ENCODE data around the gene NUBPL.
"Not testable (repeated sequence)": the region's sequence is repeated elsewhere in the genome, so short reads cannot be mapped to it uniquely, and the experiment has no call there.

NUBPL gene

DNA sequence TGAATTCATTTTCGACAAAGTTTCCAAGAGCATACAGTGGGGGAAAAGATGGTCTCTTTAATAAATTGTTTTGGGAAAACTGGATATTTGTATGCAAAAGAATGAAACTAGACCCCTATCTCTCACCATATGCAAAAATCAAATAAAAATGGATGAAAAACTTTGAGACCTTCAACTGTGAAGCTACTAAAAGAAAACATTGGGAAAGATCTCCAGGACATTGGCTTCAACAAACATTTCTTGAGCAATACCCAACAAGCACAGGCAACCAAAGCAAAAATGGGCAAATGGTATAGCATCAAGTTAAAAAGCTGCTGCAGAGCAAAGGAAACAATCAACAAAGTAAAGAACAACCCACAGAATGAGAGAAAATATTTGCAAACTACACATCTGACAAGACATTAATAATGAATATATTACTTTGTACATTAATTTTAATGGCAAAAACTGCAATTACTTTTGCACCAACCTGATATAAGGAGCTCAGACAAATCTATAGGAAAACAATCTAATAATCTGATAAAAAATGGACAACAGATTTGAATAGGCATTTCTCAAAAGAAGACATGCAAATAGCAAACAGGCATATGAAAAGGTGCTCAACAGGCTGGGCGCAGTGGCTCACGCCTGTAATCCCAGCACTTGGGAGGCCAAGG, 50.7 kb downstream of the NUBPL start:
- Histone ChIP-seq H3K14ac (ENCODE audit: low read length) (no peak overlapping the region), H2BK12ac (ENCODE audit: low read length) (no peak overlapping the region), H3K36me3 (ENCODE audit: control insufficient read depth in 1 of 2, insufficient read depth in 2 of 2, low read length in 2 of 2) (no peaks in the 10 kb centered on the region), H3K4me1 (ENCODE audit: control insufficient read depth in 1 of 2, insufficient read depth in 2 of 2, low read length in 2 of 2) (no peaks in the 10 kb centered on the region), H2AK5ac (ENCODE audit: low read length) (no peak overlapping the region), H3K79me2 (ENCODE audit: control insufficient read depth, insufficient read depth, low read length, poor library complexity) (no peaks in the 10 kb centered on the region), H3K27me3 (ENCODE audit: insufficient read depth, low read length) (no peaks in the 10 kb centered on the region), H3K4me3 (ENCODE audit: low read depth, low read length) (no peak overlapping the region), H3K27ac (ENCODE audit: low read depth, low read length) (no peak overlapping the region), H4K8ac (ENCODE audit: low read depth, low read length) (no peak overlapping the region), H3K9me3 (ENCODE audit: insufficient read depth, low read depth, low read length) (no peaks in the 10 kb centered on the region), H3K23ac (ENCODE audit: low read length) (no peak overlapping the region), H3K4ac (ENCODE audit: low read depth, low read length) (no peak overlapping the region), H4K12ac (ENCODE audit: low read depth, low read length) (no peak overlapping the region), H2AFZ (ENCODE audit: insufficient read depth, low read length, poor library complexity) (no peak overlapping the region), H3K18ac (ENCODE audit: low read length) (no peak overlapping the region), H3K79me1 (ENCODE audit: low read length) (no peaks in the 10 kb centered on the region), H3K9ac (ENCODE audit: low read length) (no peak overlapping the region), H3K4me2 (ENCODE audit: low read length) (no peak overlapping the region), H4K91ac (ENCODE audit: low read depth, low read length) (no peak overlapping the region), H2BK120ac (ENCODE audit: insufficient read depth, low read length, poor library complexity) (no peak overlapping the region), H2BK5ac (ENCODE audit: low read depth, low read length, poor library complexity) (no peak overlapping the region)
- WGBS (ENCODE audit: extremely low coverage, insufficient coverage, insufficient read length), result no CpG with 5 or more reads among the region's 3 CpGs
- no peak for DNase-seq

DNA sequence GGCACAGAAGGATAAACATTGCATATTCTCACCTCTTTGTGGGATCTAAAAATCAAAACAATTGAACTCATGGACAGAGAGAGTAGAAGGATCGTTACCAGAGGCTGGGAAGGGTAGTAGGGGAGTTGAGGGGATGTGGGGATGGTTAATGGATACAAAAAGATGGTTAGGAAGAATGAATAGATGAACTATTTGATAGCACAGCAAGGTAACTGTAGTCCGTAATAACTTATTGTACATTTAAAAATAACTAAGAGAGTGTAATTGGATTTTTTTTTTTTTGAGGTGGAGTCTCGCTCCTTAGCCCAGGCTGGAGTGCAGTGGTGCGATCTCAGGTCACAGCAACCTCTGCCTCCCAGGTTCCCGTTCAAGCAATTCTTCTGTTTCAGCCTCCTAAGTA, 52.0 kb downstream of the NUBPL start:
- Histone ChIP-seq H2BK5ac (ENCODE audit: low read depth, low read length, poor library complexity) (no peak overlapping the region), H3K9me3 (ENCODE audit: insufficient read depth, low read depth, low read length) (no peaks in the 10 kb centered on the region), H4K8ac (ENCODE audit: low read depth, low read length) (no peak overlapping the region), H3K4me3 (ENCODE audit: low read depth, low read length) (no peak overlapping the region), H3K9ac (ENCODE audit: low read length) (no peak overlapping the region), H2AK5ac (ENCODE audit: low read length) (no peak overlapping the region), H3K27ac (ENCODE audit: low read depth, low read length) (no peak overlapping the region), H3K4ac (ENCODE audit: low read depth, low read length) (no peak overlapping the region), H4K12ac (ENCODE audit: low read depth, low read length) (no peak overlapping the region), H2AFZ (ENCODE audit: insufficient read depth, low read length, poor library complexity) (no peak overlapping the region), H2BK120ac (ENCODE audit: insufficient read depth, low read length, poor library complexity) (no peak overlapping the region), H3K79me2 (ENCODE audit: control insufficient read depth, insufficient read depth, low read length, poor library complexity) (no peaks in the 10 kb centered on the region), H3K4me1 (ENCODE audit: control insufficient read depth in 1 of 2, insufficient read depth in 2 of 2, low read length in 2 of 2) (no peaks in the 10 kb centered on the region), H2BK12ac (ENCODE audit: low read length) (no peak overlapping the region), H4K91ac (ENCODE audit: low read depth, low read length) (no peak overlapping the region), H3K36me3 (ENCODE audit: control insufficient read depth in 1 of 2, insufficient read depth in 2 of 2, low read length in 2 of 2) (no peaks in the 10 kb centered on the region), H3K79me1 (ENCODE audit: low read length) (no peaks in the 10 kb centered on the region), H3K18ac (ENCODE audit: low read length) (no peak overlapping the region), H3K23ac (ENCODE audit: low read length) (no peak overlapping the region), H3K4me2 (ENCODE audit: low read length) (no peak overlapping the region), H3K14ac (ENCODE audit: low read length) (no peak overlapping the region), H3K27me3 (ENCODE audit: insufficient read depth, low read length) (no peaks in the 10 kb centered on the region)
- no peak for DNase-seq
- WGBS (ENCODE audit: extremely low coverage, insufficient coverage, insufficient read length), result no CpG with 5 or more reads among the region's 5 CpGs

DNA sequence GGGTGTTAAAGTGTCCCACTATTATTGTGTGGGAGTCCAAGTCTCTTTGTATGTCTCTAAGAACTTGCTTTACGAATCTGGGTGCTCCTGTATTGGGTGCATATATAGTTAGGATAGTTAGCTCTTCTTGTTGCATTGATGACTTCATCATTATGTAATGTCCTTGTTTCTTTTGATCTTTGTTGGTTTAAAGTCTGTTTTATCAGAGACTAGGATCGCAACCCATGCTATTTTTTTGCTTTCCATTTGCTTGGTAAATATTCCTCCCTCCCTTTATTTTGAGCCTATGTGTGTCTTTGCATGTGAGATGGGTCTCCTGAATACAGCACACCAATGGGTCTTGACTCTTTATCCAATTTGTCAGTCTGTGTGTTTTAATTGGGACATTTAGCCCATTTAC, 57.7 kb downstream of the NUBPL start:
- not testable (repeated sequence) for H2AK5ac ChIP-seq (ENCODE audit: low read length); H3K79me2 ChIP-seq (ENCODE audit: control insufficient read depth, insufficient read depth, low read length, poor library complexity); H4K91ac ChIP-seq (ENCODE audit: low read depth, low read length); H3K27ac ChIP-seq (ENCODE audit: low read depth, low read length); H3K14ac ChIP-seq (ENCODE audit: low read length); H2BK12ac ChIP-seq (ENCODE audit: low read length); H4K8ac ChIP-seq (ENCODE audit: low read depth, low read length); DNase-seq; H4K12ac ChIP-seq (ENCODE audit: low read depth, low read length); H3K4ac ChIP-seq (ENCODE audit: low read depth, low read length); H3K18ac ChIP-seq (ENCODE audit: low read length); H3K79me1 ChIP-seq (ENCODE audit: low read length); H3K4me1 ChIP-seq (ENCODE audit: control insufficient read depth in 1 of 2, insufficient read depth in 2 of 2, low read length in 2 of 2); H3K4me3 ChIP-seq (ENCODE audit: low read depth, low read length); H3K27me3 ChIP-seq (ENCODE audit: insufficient read depth, low read length); H3K4me2 ChIP-seq (ENCODE audit: low read length); H2AFZ ChIP-seq (ENCODE audit: insufficient read depth, low read length, poor library complexity); H3K9ac ChIP-seq (ENCODE audit: low read length); H2BK5ac ChIP-seq (ENCODE audit: low read depth, low read length, poor library complexity); H2BK120ac ChIP-seq (ENCODE audit: insufficient read depth, low read length, poor library complexity); H3K23ac ChIP-seq (ENCODE audit: low read length)
- Histone ChIP-seq H3K9me3 (ENCODE audit: insufficient read depth, low read depth, low read length) (peaks cover 11% of the 10 kb centered on the region), H3K36me3 (ENCODE audit: control insufficient read depth in 1 of 2, insufficient read depth in 2 of 2, low read length in 2 of 2) (peaks cover 3 to 12% of the 10 kb centered on the region in 2 experiments)
- WGBS (ENCODE audit: extremely low coverage, insufficient coverage, insufficient read length), result no CpG with 5 or more reads among the region's 2 CpGs

DNA sequence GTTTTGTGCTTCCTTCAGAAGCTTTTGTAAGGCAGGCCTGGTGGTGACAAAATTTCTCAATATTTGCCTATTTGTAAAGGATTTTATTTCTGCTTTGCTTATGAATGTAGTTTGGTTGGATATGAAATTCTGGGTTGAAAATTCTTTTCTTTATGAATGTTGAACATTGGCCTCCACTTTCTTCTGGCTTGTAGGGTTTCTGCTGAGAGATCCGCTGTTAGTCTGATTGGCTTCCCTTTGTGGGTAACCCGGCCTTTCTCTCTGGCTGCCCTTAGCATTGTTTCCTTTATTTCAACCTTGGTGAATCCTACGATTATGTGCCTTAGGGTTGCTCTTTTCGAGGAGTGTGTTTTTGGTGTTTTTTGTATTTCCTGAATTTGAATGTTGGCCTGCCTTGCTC, 58.2 kb downstream of the NUBPL start:
- H3K36me3 ChIP-seq (ENCODE audit: control insufficient read depth in 1 of 2, insufficient read depth in 2 of 2, low read length in 2 of 2), result peaks cover 3 to 12% of the 10 kb centered on the region in 2 experiments
- H2BK5ac ChIP-seq (ENCODE audit: low read depth, low read length, poor library complexity), result no peak overlapping the region
- no peak overlapping the region for H2AFZ ChIP-seq (ENCODE audit: insufficient read depth, low read length, poor library complexity)
- H2AK5ac ChIP-seq (ENCODE audit: low read length), result no peak overlapping the region
- no peak overlapping the region for H3K4ac ChIP-seq (ENCODE audit: low read depth, low read length)
- no peaks in the 10 kb centered on the region for H3K79me2 ChIP-seq (ENCODE audit: control insufficient read depth, insufficient read depth, low read length, poor library complexity)
- no peak overlapping the region for H3K9ac ChIP-seq (ENCODE audit: low read length)
- no peaks in the 10 kb centered on the region for H3K79me1 ChIP-seq (ENCODE audit: low read length)
- no peak overlapping the region for H2BK120ac ChIP-seq (ENCODE audit: insufficient read depth, low read length, poor library complexity)
- no peak overlapping the region for H4K8ac ChIP-seq (ENCODE audit: low read depth, low read length)
- H2BK12ac ChIP-seq (ENCODE audit: low read length), result no peak overlapping the region
- no CpG with 5 or more reads among the region's 4 CpGs for WGBS (ENCODE audit: extremely low coverage, insufficient coverage, insufficient read length)
- no peak overlapping the region for H3K27ac ChIP-seq (ENCODE audit: low read depth, low read length)
- H3K9me3 ChIP-seq (ENCODE audit: insufficient read depth, low read depth, low read length), result peaks cover 11% of the 10 kb centered on the region
- H4K12ac ChIP-seq (ENCODE audit: low read depth, low read length), result no peak overlapping the region
- no peaks in the 10 kb centered on the region for H3K4me1 ChIP-seq (ENCODE audit: control insufficient read depth in 1 of 2, insufficient read depth in 2 of 2, low read length in 2 of 2)
- no peak overlapping the region for H4K91ac ChIP-seq (ENCODE audit: low read depth, low read length)
- H3K14ac ChIP-seq (ENCODE audit: low read length), result no peak overlapping the region
- H3K27me3 ChIP-seq (ENCODE audit: insufficient read depth, low read length), result no peaks in the 10 kb centered on the region
- no peak overlapping the region for H3K4me3 ChIP-seq (ENCODE audit: low read depth, low read length)
- H3K23ac ChIP-seq (ENCODE audit: low read length), result no peak overlapping the region
- H3K18ac ChIP-seq (ENCODE audit: low read length), result no peak overlapping the region
- DNase-seq, result no peak
- H3K4me2 ChIP-seq (ENCODE audit: low read length), result no peak overlapping the region
